ENCODE data around the gene CABP7. TPM values are rescaled to one million over a fixed set of nuclear protein-coding genes. Genes with fewer than 3 reads are reported as not detected.

The CABP7 gene
- total and polyA plus RNA-seq, 2 donors (not counting 3 experiments of a cell fraction or from before 2014, with no cell fraction given), result not detected

GRCh38 chr22:29750559-29751538, 31.0 kb downstream of the CABP7 start:
- peaks cover 0 to 4% of the 10 kb centered on the region in 2 experiments for H3K36me3 ChIP-seq (ENCODE audit: control insufficient read depth in 2 of 2, extremely low read depth in 1 of 2, insufficient read depth in 2 of 2, low read length in 2 of 2)
- H3K9me1 ChIP-seq (replicated peaks; ENCODE audit: control insufficient read depth, extremely low read depth, insufficient read depth, low read length), result no peaks in the 10 kb centered on the region
- no peak overlapping the region for H3K4me3 ChIP-seq (replicated peaks in 1 of 3; ENCODE audit: insufficient read depth in 1 of 3, low read depth in 1 of 3, low read length in 3 of 3)
- dilution Hi-C loops (cut with MboI; ENCODE audit: extremely low pct_ligation_motif_present, low sequenced_read_pairs), result no loop called here
- H3K4me2 ChIP-seq (ENCODE audit: insufficient read depth, low read length), result no peak overlapping the region
- H3K27me3 ChIP-seq (ENCODE audit: control insufficient read depth in 2 of 2, insufficient read depth in 2 of 2, low read length in 2 of 2), result no peaks in the 10 kb centered on the region
- no peaks in the 10 kb centered on the region for H4K20me1 ChIP-seq (replicated peaks; ENCODE audit: control insufficient read depth, extremely low read depth, insufficient read depth, low read length)
- no TSS peak for BruUV-seq (replicated peaks)
- intact Hi-C loops (cut with micrococcal nuclease), result no loop called here
- H3K4me1 ChIP-seq (ENCODE audit: control insufficient read depth, extremely low read depth, insufficient read depth, low read length), result no peaks in the 10 kb centered on the region
- H3K9ac ChIP-seq (replicated peaks; ENCODE audit: extremely low read depth, insufficient read depth, low read length), result no peak overlapping the region
- no peak for TF ChIP-seq GATA2 (IDR thresholded peaks at IDR 0.05; ENCODE audit: insufficient read depth, insufficient read length, low read depth, low read length)
- TF ChIP-seq POLR2A (IDR thresholded peaks at IDR 0.05; ENCODE audit: low read depth, low read length), result no peak
- TF ChIP-seq POLR2AphosphoS5 (IDR thresholded peaks at IDR 0.05; ENCODE audit: insufficient read depth, low read depth, low read length), result no peak
- TF ChIP-seq CTCF (IDR thresholded peaks at IDR 0.05; ENCODE audit: extremely low read depth in 1 of 2, insufficient read depth in 1 of 2, low read depth in 1 of 2, low read length in 2 of 2), result no peak
- TF ChIP-seq MAX (IDR thresholded peaks at IDR 0.05; ENCODE audit: insufficient read depth, insufficient read length), result no peak
- TF ChIP-seq FOS (IDR thresholded peaks at IDR 0.05; ENCODE audit: borderline replicate concordance, insufficient read depth, low read length), result no peak
- TF ChIP-seq JUN (IDR thresholded peaks at IDR 0.05; ENCODE audit: borderline replicate concordance, insufficient read depth, insufficient read length, low read depth), result no peak
- TF ChIP-seq MYC (IDR thresholded peaks at IDR 0.05; ENCODE audit: low read depth, low read length), result no peak
- TF ChIP-seq EZH2 (IDR thresholded peaks at IDR 0.05; ENCODE audit: borderline replicate concordance, low read depth, low read length, severe bottlenecking), result no peak
- H3K27ac ChIP-seq (ENCODE audit: insufficient read depth, low read depth, low read length), result no peak overlapping the region
- CTCF ChIA-PET, result no interaction called here
- H2AFZ ChIP-seq (ENCODE audit: low read depth, low read length), result no peak overlapping the region
- no peaks in the 10 kb centered on the region for H3K9me3 ChIP-seq (replicated peaks; ENCODE audit: control insufficient read depth, insufficient read depth, low read length)
- DNase-seq (ENCODE audit: low read depth, low spot score) (no peak), FAIRE-seq (peak; percentile 12)
- no peaks in the 10 kb centered on the region for H3K79me2 ChIP-seq (ENCODE audit: control insufficient read depth, insufficient read depth, low read length)
- POLR2A ChIA-PET, result no interaction called here

Data from endothelial cell of umbilical vein (primary cell).